VCaP (cell line): ENCODE results near the gene BEGAIN.

Source experiments
- H3K27ac ChIP-seq: fragments of 450-650 bp; 2 replicates; pipeline ENCODE4 v1.5.1; 2017
- TF ChIP-seq, protein P1 (sequence below): fragments of 450-650 bp; conservative IDR thresholded peaks from 2 replicates; pipeline ENCODE4 v1.5.1; 2017; ENCODE audit warnings: mild to moderate bottlenecking, moderate library complexity

Gene BEGAIN

DNA sequence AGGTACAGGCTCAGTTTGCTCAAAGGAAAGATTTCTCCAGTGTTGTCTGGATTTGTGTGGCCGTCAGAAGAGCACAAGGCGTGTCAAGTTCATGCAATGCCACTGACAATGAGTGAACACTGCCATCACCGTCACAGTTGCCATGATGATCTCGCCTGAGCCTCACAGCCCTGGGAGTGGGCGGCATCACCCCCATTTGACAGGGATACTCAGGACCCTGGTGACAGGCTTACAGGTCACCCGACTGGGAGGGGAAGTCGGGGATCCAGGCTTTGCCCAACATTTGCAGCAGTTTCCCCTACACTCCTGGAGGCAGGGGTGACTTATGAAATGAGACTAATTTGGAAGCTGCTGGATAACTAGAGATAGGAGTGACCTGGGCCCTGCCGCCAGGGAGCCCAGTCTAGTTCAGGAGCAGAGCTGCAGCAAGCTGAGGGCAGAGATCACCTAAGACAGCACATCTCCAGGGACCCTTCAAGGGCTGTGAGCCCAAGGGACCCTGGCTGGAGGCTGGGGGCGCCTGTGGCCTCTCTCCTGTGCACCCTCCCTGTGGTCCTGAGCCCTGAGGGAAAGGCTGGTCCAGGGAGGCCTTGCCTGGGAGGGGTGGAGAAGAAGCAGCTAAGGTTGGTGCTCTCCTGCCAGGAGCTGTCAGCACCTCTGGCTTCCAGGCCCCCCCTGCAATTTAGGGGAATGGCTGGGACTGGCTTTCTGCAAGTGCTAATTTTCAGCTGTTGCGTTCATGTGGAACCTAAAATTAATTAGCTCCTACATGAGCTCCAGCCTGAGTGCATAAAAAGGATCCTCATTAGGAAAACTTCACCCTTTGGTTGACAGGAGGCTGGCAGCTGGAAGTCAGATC is 32.4 kb upstream of the BEGAIN start:
- no peak overlapping the region for H3K27ac ChIP-seq
- TF ChIP-seq, protein P1, sequence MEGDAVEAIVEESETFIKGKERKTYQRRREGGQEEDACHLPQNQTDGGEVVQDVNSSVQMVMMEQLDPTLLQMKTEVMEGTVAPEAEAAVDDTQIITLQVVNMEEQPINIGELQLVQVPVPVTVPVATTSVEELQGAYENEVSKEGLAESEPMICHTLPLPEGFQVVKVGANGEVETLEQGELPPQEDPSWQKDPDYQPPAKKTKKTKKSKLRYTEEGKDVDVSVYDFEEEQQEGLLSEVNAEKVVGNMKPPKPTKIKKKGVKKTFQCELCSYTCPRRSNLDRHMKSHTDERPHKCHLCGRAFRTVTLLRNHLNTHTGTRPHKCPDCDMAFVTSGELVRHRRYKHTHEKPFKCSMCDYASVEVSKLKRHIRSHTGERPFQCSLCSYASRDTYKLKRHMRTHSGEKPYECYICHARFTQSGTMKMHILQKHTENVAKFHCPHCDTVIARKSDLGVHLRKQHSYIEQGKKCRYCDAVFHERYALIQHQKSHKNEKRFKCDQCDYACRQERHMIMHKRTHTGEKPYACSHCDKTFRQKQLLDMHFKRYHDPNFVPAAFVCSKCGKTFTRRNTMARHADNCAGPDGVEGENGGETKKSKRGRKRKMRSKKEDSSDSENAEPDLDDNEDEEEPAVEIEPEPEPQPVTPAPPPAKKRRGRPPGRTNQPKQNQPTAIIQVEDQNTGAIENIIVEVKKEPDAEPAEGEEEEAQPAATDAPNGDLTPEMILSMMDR, result no peak

DNA sequence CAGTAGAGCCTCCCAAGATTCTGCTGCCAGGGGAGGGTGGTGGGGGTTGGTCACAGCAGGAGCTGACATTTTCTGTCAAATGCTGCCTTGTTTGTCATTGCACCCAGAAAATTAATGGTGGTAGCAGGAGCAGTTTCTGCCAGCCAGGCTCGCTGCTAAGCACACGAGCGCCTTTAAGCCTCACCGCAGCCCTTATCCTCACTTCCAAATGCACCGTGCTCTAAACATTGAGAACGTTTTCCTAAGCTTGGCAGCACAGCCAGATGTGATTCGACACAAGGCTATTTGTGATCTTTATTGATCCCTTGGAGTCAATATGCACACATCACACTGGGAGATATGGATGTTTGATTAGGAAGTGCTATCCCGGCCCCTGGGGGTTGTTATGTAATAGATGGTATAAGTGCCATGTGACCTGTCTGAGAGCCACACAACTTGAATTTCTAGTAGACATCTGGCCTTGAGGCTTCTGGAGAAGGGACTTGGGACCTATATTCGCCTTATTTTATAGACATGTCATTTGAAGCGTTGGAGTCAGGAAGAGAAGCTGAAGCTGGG is 31.6 kb upstream of the BEGAIN start:
- no peak overlapping the region for H3K27ac ChIP-seq
- TF ChIP-seq, protein P1, result no peak

DNA sequence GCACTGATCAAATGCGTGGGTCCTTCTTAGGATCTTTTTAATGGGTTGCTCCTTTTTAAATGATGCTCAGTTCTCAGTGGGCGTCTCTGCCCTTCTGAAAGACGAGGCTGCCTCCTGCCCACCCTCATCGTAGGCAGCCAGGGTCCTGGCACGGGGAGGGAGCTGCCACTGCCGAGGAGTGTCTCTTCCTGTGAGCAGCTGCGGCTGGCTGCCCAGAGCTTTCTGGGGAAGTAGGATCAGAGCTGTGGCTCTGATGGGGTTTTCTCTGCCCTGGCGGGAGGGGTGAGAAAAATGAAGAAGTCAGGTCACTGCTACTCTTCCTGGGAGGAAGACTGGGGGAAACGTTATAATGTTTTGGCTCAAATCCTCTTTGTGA is 31.1 kb upstream of the BEGAIN start:
- TF ChIP-seq, protein P1, result no peak
- no peak overlapping the region for H3K27ac ChIP-seq

DNA sequence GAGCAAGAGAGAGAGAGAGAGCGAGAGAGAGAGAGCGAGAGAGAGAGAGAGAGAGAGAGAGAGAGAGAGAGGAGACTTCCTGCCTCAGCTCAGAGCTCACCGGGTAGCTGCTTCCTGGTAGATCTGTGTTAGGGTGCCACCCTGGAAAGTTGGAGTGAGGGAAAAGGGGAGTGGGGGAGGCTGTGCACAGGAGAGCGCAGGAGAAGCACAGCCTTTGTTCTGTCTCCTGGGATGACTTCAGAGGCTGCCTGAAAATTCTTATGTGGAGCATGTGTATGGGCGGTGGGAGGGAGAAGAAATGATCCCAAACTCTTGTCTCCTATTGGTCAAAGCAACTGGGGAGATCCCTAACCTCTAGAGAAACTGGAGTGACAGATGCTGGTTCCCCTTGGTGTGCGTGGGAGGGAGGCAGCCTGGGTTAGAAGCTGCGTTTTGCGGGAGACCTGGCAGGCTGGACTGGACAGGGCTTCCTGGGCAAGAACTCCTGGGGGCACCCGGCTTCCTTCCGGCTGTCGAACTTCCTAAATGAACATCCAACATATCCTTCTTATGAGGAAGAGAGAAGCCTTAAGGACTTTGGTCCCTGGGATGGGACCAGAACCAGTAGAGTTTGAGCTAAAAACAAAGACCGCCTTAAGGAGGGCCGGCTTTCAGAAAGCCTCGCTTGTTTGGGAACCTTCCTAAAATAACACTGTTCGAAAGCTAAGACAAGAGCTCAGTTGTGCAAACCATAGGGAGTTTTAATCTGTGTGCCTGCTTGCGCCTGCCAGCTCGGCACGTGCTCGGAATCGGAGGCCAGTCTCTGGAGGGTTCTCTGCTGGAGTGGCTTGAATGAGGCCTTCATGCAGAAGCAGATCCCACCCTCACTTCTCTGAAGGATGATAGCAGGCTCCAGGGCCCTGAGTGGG is 30.4 kb upstream of the BEGAIN start:
- TF ChIP-seq, protein P1, result no peak
- no peak overlapping the region for H3K27ac ChIP-seq

DNA sequence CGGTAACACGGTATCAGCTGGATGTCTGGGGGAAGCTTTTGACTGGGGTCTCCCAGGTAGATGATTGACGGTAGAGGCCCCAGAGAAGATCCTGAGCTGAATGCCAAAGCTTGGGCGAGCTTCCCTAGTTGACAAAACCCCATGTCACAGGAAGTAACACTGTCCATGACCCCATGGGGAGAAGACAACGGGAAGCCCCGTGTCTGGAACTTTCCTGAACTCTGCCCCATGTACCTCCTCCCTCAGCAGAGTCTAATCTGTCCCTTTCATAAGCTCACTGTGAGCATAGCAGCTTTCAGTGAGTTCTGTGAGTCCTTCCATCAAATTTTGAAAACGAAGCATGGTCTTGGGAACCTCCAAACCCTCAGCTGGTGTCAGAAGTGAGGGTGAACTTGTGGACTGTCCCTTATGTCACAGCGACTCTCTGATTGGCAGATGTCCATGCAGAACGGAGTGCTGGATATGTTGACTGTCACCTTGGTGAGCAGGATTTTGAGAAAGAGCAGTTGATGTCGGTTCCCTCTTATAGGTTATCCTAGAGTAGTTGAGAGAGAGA is 29.7 kb upstream of the BEGAIN start:
- no peak overlapping the region for H3K27ac ChIP-seq
- TF ChIP-seq, protein P1, result no peak

DNA sequence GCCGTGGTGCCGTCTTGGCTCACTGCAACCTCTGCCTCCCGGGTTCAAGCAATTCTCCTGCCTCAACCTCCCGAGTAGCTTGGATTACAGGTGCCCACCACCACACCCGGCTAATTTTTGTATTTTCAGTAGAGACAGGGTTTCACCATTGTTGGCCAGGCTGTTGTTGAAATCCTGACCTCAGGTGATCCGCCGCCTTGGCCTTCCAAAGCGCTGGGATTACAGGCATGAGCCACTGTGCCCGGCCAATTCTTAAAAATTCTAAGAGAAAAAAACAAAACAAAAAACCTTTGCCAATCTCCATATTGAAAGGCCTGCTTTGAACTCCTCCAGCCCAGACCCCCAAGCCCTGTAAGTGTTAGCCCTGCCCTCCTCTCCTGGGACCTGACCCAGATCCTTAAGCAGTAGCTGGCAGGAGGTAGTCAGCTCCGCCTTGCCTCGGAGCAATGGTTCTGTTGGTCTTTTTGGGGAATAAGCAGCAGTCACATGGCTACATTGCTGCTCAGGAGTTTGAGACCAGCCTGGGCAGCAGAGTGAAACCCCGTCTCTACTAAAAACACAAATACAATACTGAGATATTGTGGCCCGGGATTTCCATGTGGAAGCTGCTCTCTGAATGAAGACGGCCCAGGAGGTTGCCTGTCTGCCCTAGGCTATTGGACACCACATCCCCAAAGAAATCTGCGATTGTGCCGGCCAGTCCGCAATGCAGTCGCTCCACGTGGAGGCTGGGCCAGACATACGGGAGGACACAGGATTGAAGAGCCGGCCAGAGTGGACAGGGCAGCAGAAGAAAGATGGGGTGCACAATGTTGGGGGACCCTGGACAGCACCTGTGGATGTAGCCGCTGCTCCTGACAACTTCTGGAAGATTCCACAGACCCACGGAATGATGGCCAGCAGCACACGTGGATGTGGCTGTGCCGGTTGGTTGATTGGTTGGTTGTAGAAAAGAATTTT is 28.8 kb upstream of the BEGAIN start:
- H3K27ac ChIP-seq, result no peak overlapping the region
- TF ChIP-seq, protein P1, result no peak
